GM12872 (cell line): ENCODE measurements around the gene BCKDHA.

ENCODE experiments used
- TF ChIP-seq, protein P1 (sequence below): IDR thresholded peaks from 3 replicates; pipeline ENCODE4 v1.5.1; 2011; ENCODE audit warnings: low read depth, mild to moderate bottlenecking, low read length, moderate library complexity; ENCODE audit not compliant: insufficient read depth

The BCKDHA gene

GRCh38 chr19:41420101-41420880, 22.7 kb downstream of the BCKDHA start:
- TF ChIP-seq, protein P1, sequence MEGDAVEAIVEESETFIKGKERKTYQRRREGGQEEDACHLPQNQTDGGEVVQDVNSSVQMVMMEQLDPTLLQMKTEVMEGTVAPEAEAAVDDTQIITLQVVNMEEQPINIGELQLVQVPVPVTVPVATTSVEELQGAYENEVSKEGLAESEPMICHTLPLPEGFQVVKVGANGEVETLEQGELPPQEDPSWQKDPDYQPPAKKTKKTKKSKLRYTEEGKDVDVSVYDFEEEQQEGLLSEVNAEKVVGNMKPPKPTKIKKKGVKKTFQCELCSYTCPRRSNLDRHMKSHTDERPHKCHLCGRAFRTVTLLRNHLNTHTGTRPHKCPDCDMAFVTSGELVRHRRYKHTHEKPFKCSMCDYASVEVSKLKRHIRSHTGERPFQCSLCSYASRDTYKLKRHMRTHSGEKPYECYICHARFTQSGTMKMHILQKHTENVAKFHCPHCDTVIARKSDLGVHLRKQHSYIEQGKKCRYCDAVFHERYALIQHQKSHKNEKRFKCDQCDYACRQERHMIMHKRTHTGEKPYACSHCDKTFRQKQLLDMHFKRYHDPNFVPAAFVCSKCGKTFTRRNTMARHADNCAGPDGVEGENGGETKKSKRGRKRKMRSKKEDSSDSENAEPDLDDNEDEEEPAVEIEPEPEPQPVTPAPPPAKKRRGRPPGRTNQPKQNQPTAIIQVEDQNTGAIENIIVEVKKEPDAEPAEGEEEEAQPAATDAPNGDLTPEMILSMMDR, result no peak

DNA sequence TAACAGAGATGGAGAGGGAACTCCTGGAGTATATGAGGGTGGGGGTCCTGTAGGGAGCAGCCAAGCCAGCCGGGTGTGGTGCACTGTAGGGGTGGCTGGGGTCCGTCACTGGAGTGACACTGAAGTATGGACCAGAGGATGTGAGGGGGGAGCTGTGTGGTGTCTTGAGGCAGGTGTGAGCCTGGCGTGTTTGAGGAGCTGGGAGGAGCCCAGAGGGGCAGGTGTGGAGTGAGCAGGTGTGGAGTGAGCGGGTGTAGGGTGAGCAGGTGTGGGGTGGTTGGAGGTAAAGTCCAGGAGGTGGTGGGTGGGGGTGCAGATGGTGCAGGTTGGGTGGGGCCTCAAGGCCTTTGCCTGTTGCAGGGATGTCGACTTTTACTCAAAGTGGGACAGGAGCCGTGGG, 23.7 kb downstream of the BCKDHA start:
- TF ChIP-seq, protein P1, result no peak

DNA sequence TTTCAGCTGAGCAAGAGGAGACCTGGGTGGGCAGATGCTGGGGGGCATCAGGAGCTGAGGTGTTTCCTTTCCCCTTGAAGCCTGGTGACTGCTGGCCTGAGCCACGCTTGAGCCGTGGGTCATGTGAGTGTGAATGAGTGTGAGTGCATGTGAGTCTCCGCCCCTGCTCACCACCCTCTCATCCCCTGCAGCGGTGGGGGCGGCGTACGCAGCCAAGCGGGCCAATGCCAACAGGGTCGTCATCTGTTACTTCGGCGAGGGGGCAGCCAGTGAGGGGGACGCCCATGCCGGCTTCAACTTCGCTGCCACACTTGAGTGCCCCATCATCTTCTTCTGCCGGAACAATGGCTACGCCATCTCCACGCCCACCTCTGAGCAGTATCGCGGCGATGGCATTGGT, 24.4 kb downstream of the BCKDHA start:
- TF ChIP-seq, protein P1, result no peak

DNA sequence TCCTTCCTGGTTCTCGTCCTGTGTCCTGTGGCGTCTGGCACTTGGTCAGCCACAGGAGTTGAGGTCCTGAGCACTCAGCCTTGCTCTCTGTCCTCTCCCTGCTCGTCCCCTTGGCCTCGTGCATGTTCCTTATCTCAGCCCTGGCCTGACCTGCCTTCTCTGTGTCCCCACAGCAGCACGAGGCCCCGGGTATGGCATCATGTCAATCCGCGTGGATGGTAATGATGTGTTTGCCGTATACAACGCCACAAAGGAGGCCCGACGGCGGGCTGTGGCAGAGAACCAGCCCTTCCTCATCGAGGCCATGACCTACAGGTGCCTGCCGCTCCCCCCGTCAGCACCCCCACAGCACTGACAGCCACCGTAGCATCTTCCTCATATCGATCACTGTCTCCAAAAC, 24.8 kb downstream of the BCKDHA start:
- TF ChIP-seq, protein P1, result no peak

DNA sequence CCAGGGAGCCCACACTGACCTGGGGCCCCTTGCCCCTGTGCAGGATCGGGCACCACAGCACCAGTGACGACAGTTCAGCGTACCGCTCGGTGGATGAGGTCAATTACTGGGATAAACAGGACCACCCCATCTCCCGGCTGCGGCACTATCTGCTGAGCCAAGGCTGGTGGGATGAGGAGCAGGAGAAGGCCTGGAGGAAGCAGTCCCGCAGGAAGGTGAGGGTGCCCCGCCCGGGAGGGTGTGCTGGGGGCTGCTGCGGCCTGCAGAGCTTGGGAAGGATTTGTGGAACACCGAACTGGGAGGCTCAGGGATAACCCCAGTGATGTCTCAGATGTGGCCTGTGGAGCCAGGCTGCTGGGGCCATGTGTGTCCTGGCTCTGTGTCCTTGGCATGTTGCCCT, 25.3 kb downstream of the BCKDHA start:
- TF ChIP-seq, protein P1, result no peak

DNA sequence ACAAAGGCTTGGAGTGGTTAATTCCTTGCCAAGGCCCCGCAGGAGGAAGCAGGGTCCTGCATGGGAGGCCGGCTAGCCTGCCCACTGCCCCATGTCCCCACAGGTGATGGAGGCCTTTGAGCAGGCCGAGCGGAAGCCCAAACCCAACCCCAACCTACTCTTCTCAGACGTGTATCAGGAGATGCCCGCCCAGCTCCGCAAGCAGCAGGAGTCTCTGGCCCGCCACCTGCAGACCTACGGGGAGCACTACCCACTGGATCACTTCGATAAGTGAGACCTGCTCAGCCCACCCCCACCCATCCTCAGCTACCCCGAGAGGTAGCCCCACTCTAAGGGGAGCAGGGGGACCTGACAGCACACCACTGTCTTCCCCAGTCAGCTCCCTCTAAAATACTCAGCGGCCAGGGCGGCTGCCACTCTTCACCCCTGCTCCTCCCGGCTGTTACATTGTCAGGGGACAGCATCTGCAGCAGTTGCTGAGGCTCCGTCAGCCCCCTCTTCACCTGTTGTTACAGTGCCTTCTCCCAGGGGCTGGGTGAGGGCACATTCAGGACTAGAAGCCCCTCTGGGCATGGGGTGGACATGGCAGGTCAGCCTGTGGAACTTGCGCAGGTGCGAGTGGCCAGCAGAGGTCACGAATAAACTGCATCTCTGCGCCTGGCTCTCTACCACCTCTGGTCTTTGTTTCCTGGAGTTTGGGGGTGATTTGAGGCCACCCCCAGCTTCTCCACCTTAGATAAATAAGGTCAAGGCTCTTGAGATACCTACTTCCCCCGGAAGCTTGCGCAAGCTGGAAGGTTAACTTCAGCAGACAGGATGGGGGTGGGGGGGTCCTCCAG, 26.9 kb downstream of the BCKDHA start:
- TF ChIP-seq, protein P1, result no peak
